Astrocyte of the hippocampus (primary cell): ENCODE data around the gene RNF181.
"Not testable (repeated sequence)": the region's sequence is repeated elsewhere in the genome, so short reads cannot be mapped to it uniquely, and the experiment has no call there.

ENCODE experiments used
- DNase-seq: peaks from one replicate; pipeline ENCODE4 v3.0.0; 2011; ENCODE audit warnings: low read depth, low spot score

The RNF181 gene

DNA sequence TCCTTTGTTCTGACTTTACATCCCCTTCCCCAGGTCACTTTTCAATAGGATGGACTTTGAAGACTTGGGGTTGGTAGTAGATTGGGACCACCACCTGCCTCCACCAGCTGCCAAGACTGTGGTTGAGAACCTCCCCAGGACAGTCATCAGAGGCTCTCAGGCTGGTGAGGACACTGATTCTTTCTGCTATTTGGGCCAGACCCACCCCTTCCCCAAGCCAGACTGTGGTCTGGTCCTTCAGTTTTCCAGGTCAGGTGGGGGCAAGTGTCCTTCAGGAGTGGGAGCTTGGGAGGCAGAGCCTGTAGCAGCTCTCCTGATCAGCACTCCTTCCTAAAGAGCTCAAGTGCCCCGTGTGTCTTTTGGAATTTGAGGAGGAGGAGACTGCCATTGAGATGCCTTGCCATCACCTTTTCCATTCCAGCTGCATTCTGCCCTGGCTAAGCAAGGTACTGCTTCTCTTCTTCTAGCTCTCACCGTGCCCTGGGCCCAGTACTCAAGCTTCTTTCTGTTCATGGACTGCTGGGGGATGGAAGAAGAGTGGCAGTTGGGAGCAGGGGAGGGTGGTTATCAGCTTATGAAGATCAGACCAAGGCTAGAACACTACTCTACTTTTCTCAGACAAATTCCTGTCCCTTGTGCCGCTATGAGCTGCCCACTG lies 1.1 kb downstream of the RNF181 start:
- DNase-seq: no peak

GRCh38 chr2:85597241-85597640 lies 1.7 kb downstream of the RNF181 start:
- no peak for DNase-seq

- DNase-seq: no peak
These were observed 3.2 kb downstream of the RNF181 start for GRCh38 chr2:85598594-85599340.

DNA sequence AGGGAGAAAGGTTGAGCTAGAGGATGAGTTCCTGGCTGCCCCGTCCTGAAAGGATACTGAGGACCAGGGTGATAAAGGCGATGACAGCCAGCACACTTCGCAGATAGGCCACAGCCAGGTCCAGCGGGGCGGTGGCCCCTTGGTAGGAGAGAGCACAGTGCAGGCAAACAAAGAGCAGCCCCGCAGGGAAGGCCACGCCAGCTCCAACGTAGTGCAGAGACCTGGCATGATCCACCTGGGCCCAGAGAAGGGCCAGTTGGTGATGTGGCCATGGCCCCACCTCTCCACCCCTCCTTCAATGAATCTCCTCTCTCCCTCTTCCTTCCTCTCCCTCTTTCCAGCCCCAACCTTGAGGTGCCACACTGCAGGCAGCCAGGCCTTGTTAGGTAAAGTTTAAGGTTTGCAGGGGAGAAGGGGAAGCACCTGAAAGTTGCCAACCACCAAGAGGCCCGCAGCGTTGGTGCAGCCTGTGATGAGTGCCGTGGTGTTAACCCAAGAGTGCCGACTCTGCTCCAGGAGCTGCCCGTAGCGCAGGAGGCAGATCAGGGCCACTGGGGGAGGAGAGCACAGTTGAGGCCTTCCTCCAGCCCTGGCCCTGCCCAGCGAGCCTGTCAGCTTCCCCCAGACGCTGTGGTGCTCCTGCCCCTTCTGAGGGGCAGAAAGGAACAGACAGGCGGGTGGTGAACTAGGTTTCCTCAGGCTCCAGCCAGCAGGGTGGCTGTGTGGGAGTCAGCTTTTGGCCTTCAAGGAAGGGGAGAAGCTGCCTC lies 4.1 kb downstream of the RNF181 start:
- DNase-seq: no peak

DNA sequence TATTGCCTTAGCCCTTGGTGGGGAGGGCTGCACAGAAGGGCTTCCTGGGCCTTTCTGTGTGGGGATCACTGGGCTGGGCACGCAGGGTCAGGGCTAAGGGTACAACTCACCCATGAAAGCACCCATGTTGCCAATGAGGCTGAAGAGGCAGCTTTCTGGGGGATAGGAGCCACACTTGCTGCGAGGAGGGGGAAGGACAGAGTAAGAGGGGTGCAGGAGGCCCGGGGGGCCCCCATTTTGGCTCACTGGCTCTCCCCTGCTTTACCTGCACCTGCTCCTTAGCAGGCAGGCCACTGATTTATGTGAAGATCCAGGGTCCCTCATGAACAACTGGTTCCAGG lies 4.7 kb downstream of the RNF181 start:
- no peak for DNase-seq

DNA sequence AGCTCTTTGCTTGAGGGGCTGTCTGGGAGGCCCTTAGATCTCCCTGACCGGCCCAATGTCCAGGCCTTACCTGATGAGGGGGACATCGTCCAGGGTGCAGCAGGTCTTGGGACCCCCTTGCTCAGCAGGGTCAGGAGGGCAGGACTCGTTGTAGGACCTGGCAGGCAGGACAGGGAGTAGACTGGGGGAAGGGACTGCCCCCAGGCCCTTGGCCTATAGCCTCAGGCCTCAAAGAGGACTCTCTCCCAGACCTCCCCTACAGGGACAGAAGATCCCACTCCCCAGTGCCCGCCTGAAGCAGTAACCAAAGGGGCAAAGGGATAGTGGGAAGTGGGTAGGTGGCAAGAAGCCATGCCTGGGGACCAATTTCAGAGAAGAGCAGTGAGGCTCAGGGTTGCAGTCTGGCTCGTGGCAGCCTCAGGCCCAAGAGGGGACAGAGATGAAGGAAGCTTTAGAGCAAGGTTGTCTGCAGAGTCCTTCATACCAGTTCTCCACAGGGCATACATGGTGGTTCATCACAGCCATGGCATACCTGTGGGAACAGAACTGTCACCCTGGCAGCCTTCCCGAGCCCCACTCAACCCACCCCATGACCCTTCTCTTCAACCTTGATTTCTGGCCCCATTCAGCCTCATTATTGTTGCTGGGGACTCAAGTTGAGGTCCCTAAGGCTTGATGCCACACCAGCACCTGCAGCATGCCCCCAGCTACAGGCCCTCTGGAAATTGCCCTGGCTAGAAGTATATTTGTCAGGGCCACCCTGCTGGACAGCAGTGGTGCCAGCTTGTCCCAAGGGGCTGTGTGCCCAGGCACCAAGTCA lies 5.6 kb downstream of the RNF181 start:
- DNase-seq: no peak

- peak; percentile 77 for DNase-seq
These were observed 6.4 kb downstream of the RNF181 start for GRCh38 chr2:85601771-85602475.

DNA sequence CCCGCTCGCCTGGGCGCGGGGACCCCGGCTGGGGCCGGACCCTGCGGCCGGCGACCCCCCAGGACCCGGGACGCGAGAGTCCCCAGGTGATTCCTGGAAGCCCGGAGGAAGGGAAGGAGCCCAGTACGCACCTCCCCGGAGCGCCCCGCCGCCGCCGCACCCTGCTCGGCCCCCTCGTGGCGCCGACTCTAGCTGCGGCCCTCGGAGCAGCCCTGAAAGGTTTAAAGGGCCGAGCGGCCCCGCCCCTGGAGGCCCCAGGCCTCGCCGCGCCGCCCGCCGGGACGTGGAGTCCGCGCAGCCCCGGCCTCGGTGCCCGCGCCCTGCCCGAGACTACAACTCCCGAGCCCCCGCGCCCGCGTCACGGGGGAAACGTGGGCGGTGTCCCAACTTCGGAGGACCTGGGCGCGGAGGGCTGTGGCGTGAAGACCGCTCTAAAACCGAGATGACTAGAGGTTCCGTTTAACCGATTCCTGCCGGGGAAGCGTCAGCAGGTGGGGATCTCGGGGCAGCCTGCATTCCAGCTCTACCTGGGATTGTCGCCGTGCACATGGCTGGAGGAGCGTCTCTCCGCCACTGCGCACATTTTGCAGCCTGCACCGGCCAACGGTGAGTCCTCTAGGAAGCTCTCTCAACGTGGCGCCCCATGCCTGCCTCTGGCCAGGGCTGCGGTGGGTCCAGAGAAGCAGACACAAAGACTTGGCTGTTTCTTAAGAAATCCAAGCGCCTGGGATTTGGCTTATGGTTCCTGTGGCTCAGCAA lies 7.1 kb downstream of the RNF181 start, which contains the start of gene TMEM150A:
Gene TMEM150A (minus strand): TSS at position 223 of the 759 bp plus-strand sequence. CDS start 750 bp downstream, outside the sequence.
- DNase-seq: peak; percentile 98

- DNase-seq: not testable (repeated sequence)
These were observed 8.5 kb downstream of the RNF181 start for GRCh38 chr2:85604133-85604444.

DNA sequence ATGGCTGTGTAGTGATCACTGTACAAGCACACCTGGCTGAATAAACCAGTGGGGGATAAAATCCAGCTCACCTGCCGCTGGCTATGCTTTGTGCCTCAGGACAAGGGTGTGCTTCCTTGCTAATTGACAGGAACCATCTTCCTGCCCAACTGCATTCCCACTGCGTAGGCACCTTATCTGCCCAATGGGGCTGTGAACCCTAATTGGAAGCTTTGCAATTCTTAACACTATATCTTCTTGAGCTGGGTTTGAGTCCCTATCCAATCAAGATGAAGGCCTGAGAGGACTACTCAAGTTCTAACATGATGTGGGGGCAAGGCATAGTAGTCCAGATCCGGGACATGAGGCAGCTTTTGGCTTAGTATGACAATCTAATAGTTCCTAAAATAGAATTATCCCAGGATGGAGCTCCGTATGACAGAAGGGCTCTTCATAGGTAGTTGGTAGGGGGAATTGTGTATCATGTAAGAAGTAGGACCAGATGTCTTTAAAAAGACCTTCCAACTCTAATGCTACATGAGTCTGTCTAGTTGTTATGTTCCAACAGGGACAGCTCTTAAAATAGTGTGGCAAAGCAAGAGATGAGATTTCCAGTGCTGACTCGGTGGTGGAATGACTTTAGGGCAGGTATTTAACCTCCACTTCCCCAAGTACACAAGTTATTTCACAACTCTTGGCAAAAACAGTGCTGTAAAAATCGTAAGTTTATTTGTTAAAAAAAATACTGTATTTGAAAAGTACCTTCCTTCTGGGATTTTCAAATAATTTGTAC lies 9.2 kb downstream of the RNF181 start:
- DNase-seq: no peak

DNA sequence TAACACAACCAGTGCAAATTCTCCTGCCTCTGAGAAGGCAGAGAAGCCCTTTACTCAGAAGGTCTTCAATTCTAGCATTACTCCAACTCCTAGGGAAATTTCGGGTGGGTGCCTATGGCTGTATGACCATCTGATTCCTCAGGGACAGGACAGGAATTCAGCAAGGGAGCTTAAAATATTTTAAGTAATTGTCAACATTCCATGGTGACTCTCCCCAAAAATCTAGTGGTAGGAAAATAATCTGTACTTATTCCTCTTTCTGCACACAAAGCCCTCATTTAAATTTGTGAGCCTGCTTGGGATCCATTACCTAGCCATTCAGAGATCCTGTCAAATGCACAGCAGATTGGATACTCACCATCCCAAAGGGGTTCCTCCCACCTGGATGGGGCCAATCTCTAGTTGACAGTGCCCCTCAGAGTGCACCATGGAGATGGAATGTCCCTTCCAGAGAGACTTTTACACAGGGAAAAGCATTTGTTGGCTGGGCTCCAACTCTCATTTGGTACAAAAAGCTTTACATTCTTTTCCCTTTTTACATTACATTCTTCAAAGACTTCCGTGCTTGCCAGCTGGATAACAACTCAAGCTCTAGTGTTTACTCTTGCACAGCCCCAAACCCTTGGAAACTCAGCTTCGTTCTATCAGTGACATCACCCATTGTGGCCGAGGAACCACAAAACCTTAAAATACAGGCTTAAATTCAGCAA lies 10.0 kb downstream of the RNF181 start:
- DNase-seq: peak; percentile 97

- no peak for DNase-seq
These were observed 10.5 kb downstream of the RNF181 start for GRCh38 chr2:85606116-85606455.

GRCh38 chr2:85607268-85608215 lies 12.0 kb downstream of the RNF181 start:
- no peak for DNase-seq

DNA sequence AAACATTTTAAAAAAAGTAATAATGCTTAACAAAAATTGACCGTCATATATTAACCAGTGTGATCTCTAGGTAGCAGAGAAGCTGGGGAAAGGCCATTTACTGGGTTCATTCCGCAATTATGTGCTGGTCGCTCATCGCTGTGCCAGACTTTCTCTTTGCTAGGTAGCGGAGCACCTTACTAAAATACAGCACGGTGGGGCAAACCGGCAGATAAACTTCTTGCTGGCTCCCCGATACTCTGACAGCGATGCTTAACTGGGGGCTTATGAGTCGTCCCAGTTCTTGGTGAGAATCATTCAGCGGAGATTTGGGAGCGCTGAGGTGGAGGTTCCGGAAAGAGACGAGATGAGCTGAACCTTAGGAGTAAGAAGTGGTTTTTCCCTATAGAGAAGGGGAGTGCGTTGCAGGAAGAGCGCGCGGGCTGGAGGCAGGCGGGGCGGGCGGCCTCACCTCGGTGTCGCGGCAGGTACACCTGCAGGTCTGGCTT lies 15.7 kb downstream of the RNF181 start:
- no peak for DNase-seq

GRCh38 chr2:85611705-85612587 lies 16.4 kb downstream of the RNF181 start, which contains the start of gene C2orf68:
TSS of gene C2orf68 (minus strand) at chr2:85612066. CDS start at chr2:85611984, 82 bp downstream.
- DNase-seq: peak; percentile 94

DNA sequence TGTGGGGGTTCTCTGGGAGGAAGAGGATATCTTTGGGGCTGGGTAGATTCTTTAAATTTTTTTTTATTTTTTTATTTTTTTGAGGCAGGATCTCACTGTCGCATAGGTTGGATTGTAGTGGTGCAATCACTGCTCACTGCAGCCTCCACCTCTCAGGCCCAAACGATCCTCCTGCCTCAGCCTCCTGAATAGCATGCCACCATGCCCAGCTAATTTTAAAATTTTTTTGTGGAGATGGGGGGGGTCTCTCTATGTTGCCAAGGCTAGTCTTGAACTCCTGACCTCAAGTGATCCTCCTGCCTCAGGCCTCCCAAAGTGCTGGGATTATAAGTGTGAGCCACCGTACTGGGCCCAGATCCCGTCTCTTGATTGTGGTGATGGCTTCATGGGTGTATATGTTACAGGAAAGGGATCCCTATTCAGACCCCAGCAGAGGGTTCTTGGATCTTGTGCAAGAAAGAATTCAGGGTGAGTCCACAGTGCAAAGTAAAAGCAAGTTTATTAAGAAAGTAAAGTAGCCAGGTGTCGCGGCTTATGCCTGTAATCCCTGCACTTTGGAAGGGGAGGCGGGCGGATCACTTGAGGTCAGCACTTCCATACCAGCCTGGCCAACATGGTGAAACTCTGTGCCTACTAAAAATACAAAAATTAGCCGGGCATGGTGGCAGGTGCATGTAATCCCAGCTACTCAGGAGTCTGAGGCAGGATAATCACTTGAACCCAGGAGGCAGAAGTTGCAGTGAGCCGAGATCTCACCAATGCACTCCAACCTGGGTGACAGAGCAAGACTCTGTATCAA lies 18.4 kb downstream of the RNF181 start:
- no peak for DNase-seq
